Transverse colon (tissue), 4 donors: Measurements from ENCODE around the gene CBLB. TPM values are rescaled to one million over a fixed set of nuclear protein-coding genes. Genes with fewer than 3 reads are reported as not detected.

Experiments used
- DNase-seq: peaks from one replicate; pipeline ENCODE4 v3.0.0-alpha.2; 2019
- H3K27ac ChIP-seq, 4 donors: fragments of 200-600 bp; sonication (generic); 2 replicates each; pipeline ENCODE4 v1.5.1; 2016 to 2018; ENCODE audit warnings: inconsistent platforms in 4 of 4
- H3K27me3 ChIP-seq: fragments of 200-600 bp; sonication (generic); 2 replicates; pipeline ENCODE4 v1.5.1; 2017; ENCODE audit warnings: inconsistent platforms
- H3K36me3 ChIP-seq, 4 donors: fragments of 200-600 bp; sonication (generic); 2 replicates each; pipeline ENCODE4 v1.5.1; 2017 to 2019; ENCODE audit warnings: inconsistent platforms in 4 of 4
- H3K4me1 ChIP-seq, 4 donors: fragments of 200-600 bp; sonication (generic); 2 replicates each; pipeline ENCODE4 v1.5.1; 2017 to 2020; ENCODE audit warnings: inconsistent platforms in 4 of 4
- H3K4me3 ChIP-seq, 4 donors: fragments of 200-600 bp; sonication (generic); 1 replicate in 1 of 4; 2 replicates in 3 of 4; pipeline versions ENCODE4 v1.5.1 to v1.6.1; 2017 to 2019; ENCODE audit warnings: inconsistent platforms in 4 of 4
- H3K9me3 ChIP-seq, 2 donors: fragments of 200-600 bp; sonication (generic); 2 replicates each; pipeline ENCODE4 v1.5.1; 2017 to 2019; ENCODE audit warnings: inconsistent platforms in 2 of 2
- CTCF ChIP-seq, 5 experiments: fragments of 200-600 bp in 3 of 5; fragments of 450-650 bp in 2 of 5; sonication (generic) in 3 of 5; IDR thresholded peaks; 1 replicate in 2 of 5; 2 replicates in 3 of 5; pipeline ENCODE4 v1.5.1; 2016 to 2017; ENCODE audit warnings: antibody characterized with exemption in 5 of 5, inconsistent platforms in 3 of 5, mild to moderate bottlenecking in 2 of 5, moderate library complexity in 1 of 5
- EP300 ChIP-seq: sonication (generic); formaldehyde crosslinking; IDR thresholded peaks from one replicate; pipeline ENCODE4 v1.6.1; 2017; ENCODE audit warnings: antibody characterized with exemption, low read depth
- POLR2A ChIP-seq: fragments of 450-650 bp; IDR thresholded peaks from one replicate; pipeline ENCODE4 v1.6.1; 2016; ENCODE audit warnings: antibody characterized with exemption, mild to moderate bottlenecking, moderate library complexity
- POLR2AphosphoS5 ChIP-seq, 3 donors: sonication (generic); formaldehyde crosslinking; IDR thresholded peaks; one replicate each; pipeline ENCODE4 v1.6.1; 2016; ENCODE audit warnings: antibody characterized with exemption in 3 of 3
- WGBS, 2 donors: methylation state at CpG; one replicate each; pipeline ENCODE4 v1.1.5; 2018; ENCODE audit warnings: low coverage in 1 of 2; 5-methylcytosine and 5-hydroxymethylcytosine counted together
- in situ Hi-C, 4 donors: fragments of 200-750 bp; cut with MboI; loops; one replicate each; pipeline versions ENCODE4 v1.15.0 to v1.15.1; 2017; ENCODE audit warnings: low sequenced_read_pairs in 3 of 4, low pct_ligation_motif_present in 1 of 4, low pct_unique_long_range_greater_than_20kb in 1 of 4
- intact Hi-C: fragments of 100-400 bp; cut with DNase I; formaldehyde crosslinking; loops from one replicate; pipeline ENCODE4 v1.15.1; 2023; ENCODE audit warnings: low total_unique reads
- total RNA-seq, 4 donors: library from RNA; depleted of rRNA; stranded (reverse); fragments of >200 nt; gene quantifications; one replicate each; pipeline ENCODE4 v1.1.0, GENCODE V29; 2016

CBLB gene
- total RNA-seq, 4 donors from 2014 or later: 25.1 to 76.2 (median 63.6) TPM

- no peaks in the 10 kb centered on the region for H3K27me3 ChIP-seq
- H3K4me3 ChIP-seq: no peak overlapping the region
- intact Hi-C loops: no loop called here
- H3K4me1 ChIP-seq: peaks cover 0 to 5% (median 0%) of the 10 kb centered on the region in 4 donors
- TF ChIP-seq CTCF (IDR thresholded peaks at IDR 0.05) (no peak), POLR2AphosphoS5 (IDR thresholded peaks at IDR 0.05) (no peak), EP300 (no peak), POLR2A (no peak)
- in situ Hi-C loops: no loop called here
- H3K9me3 ChIP-seq: no peaks in the 10 kb centered on the region
- DNase-seq: no peak
- H3K27ac ChIP-seq: no peak overlapping the region
- no peaks in the 10 kb centered on the region for H3K36me3 ChIP-seq
These were observed 86.9 kb downstream of the CBLB start for GRCh38 chr3:105781871-105782270.

DNA sequence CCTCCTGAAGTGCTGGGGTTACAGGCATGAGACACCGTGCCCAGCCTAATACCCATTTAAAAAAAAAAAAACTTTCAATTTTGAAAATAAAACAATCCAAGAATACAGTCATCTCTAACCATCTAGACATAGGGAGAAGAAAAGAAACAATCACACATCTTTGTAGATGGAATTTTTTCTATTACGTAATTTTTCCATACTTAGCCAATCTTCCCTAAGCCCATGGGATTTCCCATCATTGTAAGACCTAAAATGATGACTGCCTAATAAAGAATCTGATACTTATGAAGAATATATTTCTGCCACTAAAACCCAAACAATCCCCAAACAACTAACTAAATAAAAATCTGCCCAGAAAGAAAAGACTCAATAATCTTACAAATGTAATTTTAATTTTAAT lies 88.7 kb downstream of the CBLB start:
- no peaks in the 10 kb centered on the region for H3K36me3 ChIP-seq
- H3K9me3 ChIP-seq: no peaks in the 10 kb centered on the region
- WGBS, 2 donors: 86 to 96% methylated on average over 2 of the region's 2 CpGs
- H3K27me3 ChIP-seq: no peaks in the 10 kb centered on the region
- no peak for TF ChIP-seq CTCF (IDR thresholded peaks at IDR 0.05)
- no peak for TF ChIP-seq POLR2AphosphoS5 (IDR thresholded peaks at IDR 0.05)
- no peak for TF ChIP-seq POLR2A
- no peak for TF ChIP-seq EP300
- no peak overlapping the region for H3K4me3 ChIP-seq
- DNase-seq: no peak
- intact Hi-C loops: no loop called here
- in situ Hi-C loops: no loop called here
- H3K4me1 ChIP-seq: peaks cover 0 to 5% (median 0%) of the 10 kb centered on the region in 4 donors
- H3K27ac ChIP-seq: no peak overlapping the region

DNA sequence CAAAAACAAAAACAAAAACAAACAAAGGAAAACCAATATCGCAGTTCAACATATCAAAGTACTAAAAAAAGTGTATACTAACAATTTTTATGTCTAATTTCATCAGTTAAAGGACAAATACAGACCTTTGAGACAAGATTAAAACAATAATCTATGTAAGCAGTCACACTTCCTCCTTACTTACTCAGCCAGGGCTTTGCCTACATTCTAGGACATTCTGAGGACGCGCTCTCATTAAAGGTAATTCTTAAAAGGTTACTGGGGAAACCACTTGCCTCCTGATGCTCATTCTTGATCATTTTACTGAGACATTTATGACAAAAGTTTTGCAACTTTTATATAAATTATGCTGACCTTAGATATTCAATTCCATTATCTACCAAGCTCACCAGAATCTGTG lies 93.4 kb downstream of the CBLB start:
- 62 to 67% methylated on average over 3 of the region's 3 CpGs for WGBS, 2 donors

DNA sequence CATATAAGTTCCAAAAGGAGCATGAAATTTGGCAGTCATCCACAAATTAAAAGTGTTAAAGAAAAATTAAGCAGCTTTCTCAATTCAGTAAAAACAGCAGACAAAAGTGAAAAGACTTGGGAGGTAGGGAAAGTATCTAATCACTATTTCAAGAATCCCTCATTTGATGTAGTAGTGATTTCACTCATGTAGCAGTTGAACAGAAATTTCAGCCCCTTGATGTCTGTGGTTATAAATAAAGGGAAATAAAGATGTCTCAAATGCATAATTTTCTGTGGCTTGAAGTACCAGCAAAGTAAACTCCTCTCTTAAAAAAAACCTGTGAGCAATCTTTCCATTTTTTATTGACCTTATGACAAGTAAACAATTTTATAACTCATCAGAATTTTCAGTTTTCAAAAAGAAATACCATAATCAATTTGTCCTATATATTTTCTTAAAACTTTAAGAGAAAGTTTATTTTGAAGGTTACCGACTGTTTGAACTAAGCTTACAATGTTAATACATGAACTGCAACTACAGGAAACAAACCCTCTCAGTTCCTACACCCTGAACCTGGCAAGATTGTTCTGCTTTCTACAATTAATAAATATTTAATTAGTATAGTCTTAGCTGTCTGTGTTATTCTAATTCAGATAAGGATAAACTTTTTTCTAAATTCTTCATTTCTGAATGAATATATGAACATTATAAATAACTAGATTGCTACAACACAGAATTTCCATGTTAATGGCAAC lies 94.2 kb downstream of the CBLB start:
- no peak for DNase-seq
- 51 to 67% methylated on average over 1 of the region's 1 CpG for WGBS, 2 donors
- Histone ChIP-seq H3K4me1 (peaks cover 0 to 5% (median 0%) of the 10 kb centered on the region in 4 donors), H3K27ac (no peak overlapping the region), H3K27me3 (no peaks in the 10 kb centered on the region), H3K4me3 (no peak overlapping the region), H3K36me3 (no peaks in the 10 kb centered on the region), H3K9me3 (no peaks in the 10 kb centered on the region)
- in situ Hi-C loops (no loop called here), intact Hi-C loops (no loop called here)
- TF ChIP-seq POLR2AphosphoS5 (IDR thresholded peaks at IDR 0.05) (no peak), POLR2A (no peak), CTCF (IDR thresholded peaks at IDR 0.05) (no peak), EP300 (no peak)

More for the DNA sequence above, 93.4 kb downstream of the CBLB start:
- Histone ChIP-seq H3K4me1 (peaks cover 0 to 5% (median 0%) of the 10 kb centered on the region in 4 donors), H3K27me3 (no peaks in the 10 kb centered on the region), H3K36me3 (no peaks in the 10 kb centered on the region), H3K9me3 (no peaks in the 10 kb centered on the region), H3K27ac (no peak overlapping the region), H3K4me3 (no peak overlapping the region)
- no peak for TF ChIP-seq POLR2A
- no peak for TF ChIP-seq CTCF (IDR thresholded peaks at IDR 0.05)
- TF ChIP-seq EP300: no peak
- TF ChIP-seq POLR2AphosphoS5 (IDR thresholded peaks at IDR 0.05): no peak
- intact Hi-C loops (no loop called here), in situ Hi-C loops (no loop called here)
- DNase-seq: no peak
